ENCODE measurements around the gene CERS2. TPM values are rescaled to one million over a fixed set of nuclear protein-coding genes. Genes with fewer than 3 reads are reported as not detected.

CERS2 gene
- total RNA-seq, 4 donors from 2014 or later, result 18.2 to 72.7 (median 45.4) TPM

DNA sequence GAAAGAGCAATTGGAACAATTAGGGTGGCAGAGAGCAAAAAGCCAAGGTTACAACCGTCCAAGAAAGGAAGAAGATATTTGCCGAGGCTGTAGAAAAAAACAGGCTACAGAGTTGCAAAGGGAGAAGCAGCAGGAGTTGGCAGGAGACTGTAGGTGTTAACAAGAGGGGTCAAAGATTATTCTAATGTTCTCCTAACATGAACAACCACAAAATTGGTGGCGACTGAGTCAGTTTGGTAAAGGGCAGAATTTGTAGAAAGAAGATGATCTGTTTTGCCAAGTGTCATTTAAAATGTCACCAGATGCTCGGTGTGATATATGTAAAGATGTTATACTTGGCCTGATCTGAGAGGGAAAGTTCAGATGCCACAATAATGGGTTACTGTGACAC is 33.2 kb upstream of the CERS2 start:
- H3K4me3 ChIP-seq, result peak overlapping the region in 3 of 4 donors; percentile 59 to 86 (median 85)
- H3K9me3 ChIP-seq, result no peaks in the 10 kb centered on the region
- H3K4me1 ChIP-seq, result peaks cover 46 to 92% (median 51%) of the 10 kb centered on the region in 3 donors
- intact Hi-C loops (cut with DNase I), result no loop called here
- peaks cover 0 to 12% (median 0%) of the 10 kb centered on the region in 3 donors for H3K36me3 ChIP-seq
- DNase-seq, result no peak
- WGBS, 2 donors, result 7 to 12% methylated on average over 4 of the region's 4 CpGs
- no peaks in the 10 kb centered on the region for H3K27me3 ChIP-seq
- H3K27ac ChIP-seq, result peak overlapping the region; percentile 88 to 95 (median 92)
- TF ChIP-seq CTCF (IDR thresholded peaks at IDR 0.05), result no peak
- TF ChIP-seq POLR2A (IDR thresholded peaks at IDR 0.05), result no peak

DNA sequence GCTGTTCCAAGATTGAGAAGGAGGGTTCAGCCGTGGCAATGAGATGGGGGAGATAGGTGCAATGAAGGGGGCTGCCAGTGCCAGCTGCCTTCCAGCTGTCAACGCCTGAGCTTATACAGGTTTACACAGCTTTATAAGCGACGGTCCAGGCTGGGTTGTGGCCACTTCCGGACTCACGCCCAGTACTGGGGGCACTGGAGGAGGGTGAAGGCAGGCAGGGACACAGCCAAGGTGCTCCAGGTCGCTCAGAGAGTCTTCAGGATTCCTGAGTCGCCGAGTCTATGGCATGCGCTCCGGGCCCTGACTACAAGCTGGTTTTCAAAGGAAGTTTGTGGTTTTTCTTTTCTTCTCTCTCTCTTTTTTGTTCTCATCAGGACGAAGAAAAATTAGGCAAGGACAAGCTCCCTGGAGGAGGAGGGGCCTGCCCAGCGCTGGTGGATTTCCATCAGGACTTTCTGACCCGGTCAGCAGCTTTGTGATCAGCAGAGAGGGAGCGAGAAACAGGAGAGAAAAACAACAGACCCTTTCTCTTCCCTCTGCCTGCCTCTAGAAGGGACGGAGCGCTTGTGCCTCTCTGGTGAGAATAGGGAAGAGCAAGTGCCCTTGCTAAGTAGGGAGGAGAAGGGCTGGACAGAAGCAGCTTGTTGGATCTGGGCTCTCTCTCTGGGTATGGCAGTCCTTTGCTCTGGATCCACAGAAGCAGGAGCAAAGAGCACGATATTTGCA is 31.9 kb upstream of the CERS2 start, which contains the start of gene MINDY1:
Gene MINDY1, minus strand, starts transcription at position 576 of the 726 bp plus-strand sequence. CDS start 4,285 bp downstream, outside the sequence.
- H3K36me3 ChIP-seq, result peaks cover 0 to 16% (median 0%) of the 10 kb centered on the region in 3 donors
- H3K4me3 ChIP-seq, result peak within 1 kb of the TSS; percentile 45 to 86 (median 74)
- peak in 2 of 4 donors; percentile 62 to 63 for TF ChIP-seq POLR2A (IDR thresholded peaks at IDR 0.05)
- peak in 4 of 6 experiments; percentile 28 to 56 (median 48) for TF ChIP-seq CTCF (IDR thresholded peaks at IDR 0.05)
- H3K9me3 ChIP-seq, result no peaks in the 10 kb centered on the region
- peaks cover 53 to 90% (median 56%) of the 10 kb centered on the region in 3 donors for H3K4me1 ChIP-seq
- DNase-seq, result no peak
- peak within 1 kb of the TSS; percentile 88 to 95 (median 92) for H3K27ac ChIP-seq
- intact Hi-C loops (cut with DNase I), result no loop called here
- WGBS, 2 donors, result 1 to 2% methylated on average over 13 of the region's 18 CpGs
- H3K27me3 ChIP-seq, result no peaks in the 10 kb centered on the region

GRCh38 chr1:151005729-151006319 is 31.2 kb upstream of the CERS2 start:
- WGBS, 2 donors, result 8 to 11% methylated on average over 4 of the region's 4 CpGs
- H3K4me1 ChIP-seq, result peaks cover 53 to 83% (median 56%) of the 10 kb centered on the region in 3 donors
- peaks cover 0 to 23% (median 0%) of the 10 kb centered on the region in 3 donors for H3K36me3 ChIP-seq
- peak overlapping the region; percentile 88 to 95 (median 92) for H3K27ac ChIP-seq
- intact Hi-C loops (cut with DNase I), result no loop called here
- H3K4me3 ChIP-seq, result peak overlapping the region; percentile 45 to 76 (median 62)
- DNase-seq, result no peak
- TF ChIP-seq CTCF (IDR thresholded peaks at IDR 0.05), result no peak
- TF ChIP-seq POLR2A (IDR thresholded peaks at IDR 0.05), result no peak
- no peaks in the 10 kb centered on the region for H3K27me3 ChIP-seq
- no peaks in the 10 kb centered on the region for H3K9me3 ChIP-seq

DNA sequence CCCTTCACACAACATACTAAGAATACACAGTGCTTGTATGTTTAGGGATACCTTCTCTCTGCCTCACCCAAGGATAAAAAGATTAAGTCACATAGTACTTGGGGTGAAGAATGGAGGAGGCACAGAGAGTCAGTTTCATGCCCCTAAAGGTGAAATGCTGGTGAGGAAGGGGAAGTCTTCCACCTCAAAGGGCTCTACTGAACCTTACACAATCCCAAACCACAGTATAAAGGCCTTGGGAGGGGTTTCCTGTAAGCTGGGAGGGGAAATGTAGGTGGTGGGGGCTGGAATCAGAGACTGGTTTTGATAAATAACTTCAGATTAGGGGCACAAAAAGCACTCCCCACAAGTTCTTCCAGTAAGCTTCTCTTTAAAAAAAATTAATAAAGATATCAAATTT is 28.5 kb upstream of the CERS2 start:
- Histone ChIP-seq H3K36me3 (peaks cover 12 to 49% (median 16%) of the 10 kb centered on the region in 3 donors), H3K27me3 (no peaks in the 10 kb centered on the region), H3K27ac (peak overlapping the region in 2 of 4 donors; percentile 29 to 95), H3K4me3 (peak overlapping the region in 2 of 4 donors; percentile 62 to 76), H3K4me1 (peaks cover 43 to 60% (median 46%) of the 10 kb centered on the region in 3 donors), H3K9me3 (no peaks in the 10 kb centered on the region)
- no peak for DNase-seq
- TF ChIP-seq CTCF (IDR thresholded peaks at IDR 0.05), result no peak
- no peak for TF ChIP-seq POLR2A (IDR thresholded peaks at IDR 0.05)
- intact Hi-C loops (cut with DNase I), result no loop called here

DNA sequence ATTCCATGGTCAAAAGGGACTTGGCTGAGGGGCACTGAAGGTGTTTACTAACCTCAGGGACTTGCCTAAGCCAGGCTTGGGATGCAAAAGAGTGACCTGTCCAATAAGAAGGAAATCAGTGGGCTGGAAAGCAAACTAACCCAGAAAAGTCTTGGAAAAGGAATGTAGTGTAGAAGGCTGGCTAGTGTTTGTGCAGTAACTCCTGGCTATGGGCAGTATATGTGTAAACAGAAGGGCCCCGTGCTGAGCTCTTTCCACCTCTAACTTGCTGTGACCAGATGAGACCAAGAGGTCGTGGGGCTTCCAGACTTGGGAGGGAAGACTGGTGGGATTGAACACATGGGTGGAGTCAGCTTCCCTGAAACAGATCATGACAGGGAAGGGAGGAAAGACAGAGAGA is 28.0 kb upstream of the CERS2 start:
- WGBS, 2 donors, result 40 to 55% methylated on average over 2 of the region's 2 CpGs

More for the DNA sequence above, 28.0 kb upstream of the CERS2 start:
- DNase-seq, result no peak
- H3K4me1 ChIP-seq, result peaks cover 39 to 55% (median 43%) of the 10 kb centered on the region in 3 donors
- H3K4me3 ChIP-seq, result peak overlapping the region in 1 of 4 donors; percentile 76
- intact Hi-C loops (cut with DNase I), result no loop called here
- no peaks in the 10 kb centered on the region for H3K9me3 ChIP-seq
- peak overlapping the region in 1 of 4 donors; percentile 29 for H3K27ac ChIP-seq
- H3K36me3 ChIP-seq, result peaks cover 18 to 55% (median 18%) of the 10 kb centered on the region in 3 donors
- no peaks in the 10 kb centered on the region for H3K27me3 ChIP-seq
- TF ChIP-seq POLR2A (IDR thresholded peaks at IDR 0.05), result no peak
- no peak for TF ChIP-seq CTCF (IDR thresholded peaks at IDR 0.05)

Data from esophagus squamous epithelium (tissue), 5 donors.